Type B pancreatic cell (in vitro differentiated cells): ENCODE measurements around the gene KIF14. TPM values are rescaled to one million over a fixed set of nuclear protein-coding genes. Genes with fewer than 3 reads are reported as not detected.

ENCODE experiments used
- DNase-seq: peaks from one replicate; pipeline ENCODE4 v3.0.0; 2021; ENCODE audit warnings: mixed read lengths; ENCODE audit not compliant: unreplicated experiment; ENCODE audit errors: extremely low spot score
- H3K27ac Mint-ChIP-seq: 2 replicates; pipeline ENCODE4 v1.8.0; 2021; ENCODE audit warnings: mild to moderate bottlenecking, mixed read lengths
- H3K27me3 Mint-ChIP-seq: 2 replicates; pipeline ENCODE4 v1.8.0; 2021; ENCODE audit warnings: mixed read lengths
- H3K36me3 Mint-ChIP-seq: 2 replicates; pipeline ENCODE4 v1.8.0; 2021; ENCODE audit warnings: mixed read lengths
- H3K4me1 Mint-ChIP-seq: one replicate; pipeline ENCODE4 v1.8.0; 2021; ENCODE audit warnings: mixed read lengths; ENCODE audit not compliant: unreplicated experiment
- H3K4me3 Mint-ChIP-seq: 2 replicates; pipeline ENCODE4 v1.8.0; 2021; ENCODE audit warnings: mild to moderate bottlenecking, mixed read lengths
- H3K9me3 Mint-ChIP-seq: 2 replicates; pipeline ENCODE4 v1.8.0; 2021; ENCODE audit warnings: mixed read lengths
- total RNA-seq: library from RNA; stranded (reverse); gene quantifications from 2 replicates; pipeline ENCODE4 v1.2.1, GENCODE V29; 2021; ENCODE audit warnings: low replicate concordance
- TF ChIP-seq, protein P1 (sequence below): fragments of 200-600 bp; sonication (generic); conservative IDR thresholded peaks from 2 replicates; pipeline ENCODE4 v1.5.0; 2021; ENCODE audit warnings: antibody characterized with exemption, mild to moderate bottlenecking

The KIF14 gene
- total RNA-seq, 1 donor from 2014 or later = 12.8 TPM

DNA sequence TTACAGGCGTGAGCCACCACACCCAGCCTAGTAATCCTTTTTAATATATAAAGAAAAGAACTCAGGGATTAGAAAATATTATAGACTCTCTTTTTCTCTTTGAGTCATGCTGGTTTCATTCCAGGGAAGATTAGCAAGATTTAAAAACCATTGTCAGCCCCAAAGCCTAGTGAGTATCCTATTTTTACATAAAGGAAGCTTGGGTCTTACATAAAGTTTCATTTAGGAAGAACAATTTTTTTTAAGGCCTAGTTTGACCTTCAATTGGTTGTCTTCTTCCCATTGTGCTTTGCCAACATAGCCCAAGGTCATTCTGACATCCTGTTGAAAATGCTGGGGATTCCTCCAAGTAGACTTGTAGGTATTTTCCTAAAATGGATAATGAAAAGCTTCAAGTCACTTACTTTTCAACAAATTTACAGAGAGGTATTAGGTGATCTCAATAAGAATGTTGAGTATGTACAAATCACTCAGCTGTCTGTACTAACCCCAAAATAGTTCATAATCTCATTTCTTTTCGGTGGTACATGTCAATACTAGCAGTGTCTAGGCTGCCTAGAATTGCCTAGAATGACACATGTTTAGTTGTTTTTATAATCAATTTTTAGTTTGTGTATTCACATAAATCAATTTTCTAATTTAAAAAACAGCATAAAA lies 4.3 kb upstream of the KIF14 start:
- H3K4me3 Mint-ChIP-seq = no peak overlapping the region
- DNase-seq = no peak
- no peaks in the 10 kb centered on the region for H3K9me3 Mint-ChIP-seq

DNA sequence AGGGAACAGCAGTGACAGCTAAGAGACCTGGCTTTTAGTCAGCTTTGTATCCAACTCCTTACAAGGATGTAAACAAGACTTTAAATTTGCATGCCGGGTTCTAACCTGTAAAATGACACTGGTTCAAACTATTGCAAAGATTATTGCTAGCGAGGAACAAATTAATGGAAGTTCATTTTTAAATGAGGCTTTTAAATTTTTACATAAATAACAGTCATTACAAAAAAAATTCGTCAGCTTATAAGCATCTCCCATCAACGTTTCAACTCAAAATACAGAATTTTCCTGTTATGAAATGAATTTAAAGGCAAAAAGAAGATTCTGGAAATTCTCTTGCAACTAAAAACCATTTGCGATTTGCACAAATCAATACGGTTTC lies 668 bp downstream of the KIF14 start:
- H3K27ac Mint-ChIP-seq = peak overlapping the region; percentile 95
- TF ChIP-seq, protein P1, sequence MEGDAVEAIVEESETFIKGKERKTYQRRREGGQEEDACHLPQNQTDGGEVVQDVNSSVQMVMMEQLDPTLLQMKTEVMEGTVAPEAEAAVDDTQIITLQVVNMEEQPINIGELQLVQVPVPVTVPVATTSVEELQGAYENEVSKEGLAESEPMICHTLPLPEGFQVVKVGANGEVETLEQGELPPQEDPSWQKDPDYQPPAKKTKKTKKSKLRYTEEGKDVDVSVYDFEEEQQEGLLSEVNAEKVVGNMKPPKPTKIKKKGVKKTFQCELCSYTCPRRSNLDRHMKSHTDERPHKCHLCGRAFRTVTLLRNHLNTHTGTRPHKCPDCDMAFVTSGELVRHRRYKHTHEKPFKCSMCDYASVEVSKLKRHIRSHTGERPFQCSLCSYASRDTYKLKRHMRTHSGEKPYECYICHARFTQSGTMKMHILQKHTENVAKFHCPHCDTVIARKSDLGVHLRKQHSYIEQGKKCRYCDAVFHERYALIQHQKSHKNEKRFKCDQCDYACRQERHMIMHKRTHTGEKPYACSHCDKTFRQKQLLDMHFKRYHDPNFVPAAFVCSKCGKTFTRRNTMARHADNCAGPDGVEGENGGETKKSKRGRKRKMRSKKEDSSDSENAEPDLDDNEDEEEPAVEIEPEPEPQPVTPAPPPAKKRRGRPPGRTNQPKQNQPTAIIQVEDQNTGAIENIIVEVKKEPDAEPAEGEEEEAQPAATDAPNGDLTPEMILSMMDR = no peak
- peak overlapping the region; percentile 96 for H3K4me3 Mint-ChIP-seq
- no peak for DNase-seq
- peaks cover 22% of the 10 kb centered on the region for H3K4me1 Mint-ChIP-seq
- no peaks in the 10 kb centered on the region for H3K27me3 Mint-ChIP-seq
- H3K36me3 Mint-ChIP-seq = peaks cover 11% of the 10 kb centered on the region
- no peaks in the 10 kb centered on the region for H3K9me3 Mint-ChIP-seq

More for the DNA sequence above, 4.3 kb upstream of the KIF14 start:
- Mint-ChIP-seq H3K27me3 (no peaks in the 10 kb centered on the region), H3K36me3 (no peaks in the 10 kb centered on the region), H3K27ac (peak overlapping the region; percentile 81), H3K4me1 (peaks cover 4% of the 10 kb centered on the region)
- TF ChIP-seq, protein P1 = no peak

DNA sequence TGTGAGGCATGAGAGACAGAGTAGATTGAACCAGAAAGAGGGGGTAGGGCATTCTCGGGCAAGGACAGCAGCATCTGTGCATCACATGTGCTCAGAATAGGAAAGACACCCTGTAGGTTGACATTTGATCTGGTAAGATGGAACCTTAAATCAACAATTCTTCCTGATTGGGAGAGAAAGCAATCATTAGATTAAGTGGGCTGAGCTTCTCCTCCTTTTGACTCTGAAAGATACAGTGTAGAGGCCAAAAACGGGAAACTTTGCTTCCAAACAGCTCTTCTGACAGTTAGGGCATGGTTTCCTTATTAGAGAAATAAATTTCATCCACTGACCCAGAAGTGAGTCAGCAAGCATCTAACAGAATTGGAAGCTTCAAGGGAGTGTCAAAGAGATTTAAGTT lies 9.7 kb downstream of the KIF14 start:
- Mint-ChIP-seq H3K4me3 (no peak overlapping the region), H3K4me1 (peaks cover 6% of the 10 kb centered on the region), H3K36me3 (peaks cover 22% of the 10 kb centered on the region), H3K27ac (no peak overlapping the region), H3K27me3 (no peaks in the 10 kb centered on the region), H3K9me3 (no peaks in the 10 kb centered on the region)
- DNase-seq = no peak
- TF ChIP-seq, protein P1 = no peak

DNA sequence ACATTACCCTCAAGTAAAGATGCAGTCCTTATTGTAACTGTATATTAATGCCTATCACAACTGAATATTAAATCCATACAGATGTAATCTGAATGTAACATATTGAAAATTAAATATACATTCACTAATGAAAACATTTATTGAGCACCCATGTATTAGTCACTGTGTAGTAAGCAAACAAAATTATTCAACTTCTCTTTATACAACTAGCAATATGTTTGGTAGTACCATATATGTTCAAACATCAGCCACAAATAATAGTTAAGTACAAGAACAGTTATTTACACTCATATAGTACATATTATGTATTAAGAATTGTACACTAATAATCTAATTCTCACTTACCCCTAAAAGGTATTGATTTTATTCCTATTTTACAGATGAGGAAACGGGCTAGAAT lies 17.9 kb downstream of the KIF14 start:
- H3K9me3 Mint-ChIP-seq = no peaks in the 10 kb centered on the region
- no peak for DNase-seq
- no peak overlapping the region for H3K4me3 Mint-ChIP-seq
- H3K36me3 Mint-ChIP-seq = peaks cover 22% of the 10 kb centered on the region
- H3K27ac Mint-ChIP-seq = no peak overlapping the region
- no peaks in the 10 kb centered on the region for H3K4me1 Mint-ChIP-seq
- TF ChIP-seq, protein P1 = no peak
- no peaks in the 10 kb centered on the region for H3K27me3 Mint-ChIP-seq

DNA sequence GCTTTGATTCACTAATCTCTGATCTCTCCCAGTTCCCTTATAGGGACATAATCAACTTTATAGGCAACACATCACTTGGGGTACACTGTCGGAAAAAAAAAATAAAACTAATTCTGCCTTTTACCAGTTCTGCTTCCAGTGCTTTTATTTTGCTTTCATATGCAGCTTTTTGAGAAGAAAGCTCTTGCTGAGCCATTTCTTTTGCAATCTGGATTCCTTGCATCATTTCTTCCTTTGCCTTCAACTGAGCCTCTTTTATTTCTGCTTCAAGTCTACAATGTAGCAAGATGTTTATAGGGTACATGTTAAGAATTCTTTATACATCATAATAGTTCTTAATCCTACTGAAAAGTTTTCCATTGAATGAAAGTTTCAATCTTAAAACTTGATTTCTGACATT lies 30.6 kb downstream of the KIF14 start:
- H3K4me3 Mint-ChIP-seq = no peak overlapping the region
- DNase-seq = no peak
- no peaks in the 10 kb centered on the region for H3K9me3 Mint-ChIP-seq
- TF ChIP-seq, protein P1 = no peak
- H3K36me3 Mint-ChIP-seq = peaks cover 9% of the 10 kb centered on the region
- H3K27ac Mint-ChIP-seq = no peak overlapping the region
- no peaks in the 10 kb centered on the region for H3K4me1 Mint-ChIP-seq
- no peaks in the 10 kb centered on the region for H3K27me3 Mint-ChIP-seq
